ENCODE measurements around the gene NRL.
"Not testable (repeated sequence)": the region's sequence is repeated elsewhere in the genome, so short reads cannot be mapped to it uniquely, and the experiment has no call there.

- not testable (repeated sequence) for TF ChIP-seq EZH2 (IDR thresholded peaks at IDR 0.05; ENCODE audit: low read depth)
- TF ChIP-seq, protein P1, sequence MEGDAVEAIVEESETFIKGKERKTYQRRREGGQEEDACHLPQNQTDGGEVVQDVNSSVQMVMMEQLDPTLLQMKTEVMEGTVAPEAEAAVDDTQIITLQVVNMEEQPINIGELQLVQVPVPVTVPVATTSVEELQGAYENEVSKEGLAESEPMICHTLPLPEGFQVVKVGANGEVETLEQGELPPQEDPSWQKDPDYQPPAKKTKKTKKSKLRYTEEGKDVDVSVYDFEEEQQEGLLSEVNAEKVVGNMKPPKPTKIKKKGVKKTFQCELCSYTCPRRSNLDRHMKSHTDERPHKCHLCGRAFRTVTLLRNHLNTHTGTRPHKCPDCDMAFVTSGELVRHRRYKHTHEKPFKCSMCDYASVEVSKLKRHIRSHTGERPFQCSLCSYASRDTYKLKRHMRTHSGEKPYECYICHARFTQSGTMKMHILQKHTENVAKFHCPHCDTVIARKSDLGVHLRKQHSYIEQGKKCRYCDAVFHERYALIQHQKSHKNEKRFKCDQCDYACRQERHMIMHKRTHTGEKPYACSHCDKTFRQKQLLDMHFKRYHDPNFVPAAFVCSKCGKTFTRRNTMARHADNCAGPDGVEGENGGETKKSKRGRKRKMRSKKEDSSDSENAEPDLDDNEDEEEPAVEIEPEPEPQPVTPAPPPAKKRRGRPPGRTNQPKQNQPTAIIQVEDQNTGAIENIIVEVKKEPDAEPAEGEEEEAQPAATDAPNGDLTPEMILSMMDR (conservative IDR thresholded peaks at IDR 0.05) = not testable (repeated sequence)
Observed at GRCh38 chr14:24049002-24049401, 65.7 kb downstream of the NRL start.

All from PC-9 (cell line).